ENCODE measurements around the gene GOLT1A.

GRCh38 chr1:204223129-204223860 lies 9.5 kb upstream of the GOLT1A start:
- no peak for TF ChIP-seq POLR2A (IDR thresholded peaks at IDR 0.05)
- TF ChIP-seq CTCF (IDR thresholded peaks at IDR 0.05): no peak
